Measurements from ENCODE around the gene LPP. TPM values are rescaled to one million over a fixed set of nuclear protein-coding genes. Genes with fewer than 3 reads are reported as not detected.

The LPP gene
- total RNA-seq, 1 experiment from 2014 or later = 54.0 TPM

- ATAC-seq = no peak
- DNase-seq (ENCODE audit: low read depth, low spot score) = no peak
- no peak for TF ChIP-seq SRF (IDR thresholded peaks at IDR 0.05; ENCODE audit: low read depth)
- no peak for TF ChIP-seq FOSL1 (IDR thresholded peaks at IDR 0.05; ENCODE audit: low read depth)
- no peak for TF ChIP-seq SP1 (IDR thresholded peaks at IDR 0.05; ENCODE audit: low read depth)
- TF ChIP-seq, protein P1, sequence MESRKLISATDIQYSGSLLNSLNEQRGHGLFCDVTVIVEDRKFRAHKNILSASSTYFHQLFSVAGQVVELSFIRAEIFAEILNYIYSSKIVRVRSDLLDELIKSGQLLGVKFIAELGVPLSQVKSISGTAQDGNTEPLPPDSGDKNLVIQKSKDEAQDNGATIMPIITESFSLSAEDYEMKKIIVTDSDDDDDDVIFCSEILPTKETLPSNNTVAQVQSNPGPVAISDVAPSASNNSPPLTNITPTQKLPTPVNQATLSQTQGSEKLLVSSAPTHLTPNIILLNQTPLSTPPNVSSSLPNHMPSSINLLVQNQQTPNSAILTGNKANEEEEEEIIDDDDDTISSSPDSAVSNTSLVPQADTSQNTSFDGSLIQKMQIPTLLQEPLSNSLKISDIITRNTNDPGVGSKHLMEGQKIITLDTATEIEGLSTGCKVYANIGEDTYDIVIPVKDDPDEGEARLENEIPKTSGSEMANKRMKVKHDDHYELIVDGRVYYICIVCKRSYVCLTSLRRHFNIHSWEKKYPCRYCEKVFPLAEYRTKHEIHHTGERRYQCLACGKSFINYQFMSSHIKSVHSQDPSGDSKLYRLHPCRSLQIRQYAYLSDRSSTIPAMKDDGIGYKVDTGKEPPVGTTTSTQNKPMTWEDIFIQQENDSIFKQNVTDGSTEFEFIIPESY (IDR thresholded peaks at IDR 0.05; ENCODE audit: extremely low read depth, insufficient replicate concordance, low read length) = no peak
- TF ChIP-seq, protein P2, sequence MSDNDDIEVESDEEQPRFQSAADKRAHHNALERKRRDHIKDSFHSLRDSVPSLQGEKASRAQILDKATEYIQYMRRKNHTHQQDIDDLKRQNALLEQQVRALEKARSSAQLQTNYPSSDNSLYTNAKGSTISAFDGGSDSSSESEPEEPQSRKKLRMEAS (IDR thresholded peaks at IDR 0.05) = no peak
- no peak for TF ChIP-seq ATF3 (IDR thresholded peaks at IDR 0.05)
- no peak for TF ChIP-seq ZFX (IDR thresholded peaks at IDR 0.05)
- TF ChIP-seq REST (IDR thresholded peaks at IDR 0.05; ENCODE audit: low read depth) = no peak
- TF ChIP-seq RAD21 (IDR thresholded peaks at IDR 0.05; ENCODE audit: low read depth) = no peak
- no peak for TF ChIP-seq EGR1 (IDR thresholded peaks at IDR 0.05; ENCODE audit: low read depth)
- no peak for TF ChIP-seq EZH2 (IDR thresholded peaks at IDR 0.05)
- no peak for TF ChIP-seq SIN3A (IDR thresholded peaks at IDR 0.05; ENCODE audit: low read depth)
- TF ChIP-seq TCF7L2 (IDR thresholded peaks at IDR 0.05; ENCODE audit: borderline replicate concordance, extremely low read depth, insufficient read depth, insufficient read length) = no peak
- TF ChIP-seq POLR2A (IDR thresholded peaks at IDR 0.05; ENCODE audit: borderline replicate concordance, extremely low read depth, insufficient read depth, insufficient read length) = no peak
- no peak for TF ChIP-seq ZNF274 (IDR thresholded peaks at IDR 0.05; ENCODE audit: low read depth, low read length)
- no peak for TF ChIP-seq CBX3 (IDR thresholded peaks at IDR 0.05; ENCODE audit: low read depth)
- no peak for TF ChIP-seq POLR2AphosphoS5 (IDR thresholded peaks at IDR 0.05; ENCODE audit: low read depth, low read length)
- TF ChIP-seq EZH2phosphoT487 (IDR thresholded peaks at IDR 0.05; ENCODE audit: borderline replicate concordance) = no peak
- no peak for TF ChIP-seq CEBPB (IDR thresholded peaks at IDR 0.05; ENCODE audit: low read depth)
- TF ChIP-seq ELF1 (IDR thresholded peaks at IDR 0.05; ENCODE audit: borderline replicate concordance, low read depth) = no peak
- no peaks in the 10 kb centered on the region for H3K27me3 ChIP-seq (ENCODE audit: insufficient read depth, low read length)
- no peaks in the 10 kb centered on the region for H3K9me3 ChIP-seq (ENCODE audit: control insufficient read depth in 1 of 2, insufficient read depth in 1 of 2, low read depth in 1 of 2, low read length in 2 of 2)
- ChIA-PET CTCF (no interaction called here), RAD21 (ENCODE audit: low non-redundant PET in 1 of 2, low total read pairs in 2 of 2, uncharacterized antibody in 2 of 2, unreplicated experiment in 2 of 2) (no interaction called here), POLR2A (no interaction called here)
- no peak overlapping the region for H2AFZ ChIP-seq (ENCODE audit: low read depth, low read length, poor library complexity, severe bottlenecking)
- no peak overlapping the region for H3K9ac ChIP-seq (ENCODE audit: low read length)
- no peaks in the 10 kb centered on the region for H3K9me2 ChIP-seq (ENCODE audit: insufficient read depth)
- peaks cover 15% of the 10 kb centered on the region; the same call in 1 of the 2 replicates for H3K79me2 ChIP-seq (ENCODE audit: insufficient read depth, low read length)
- H3K4me2 ChIP-seq (ENCODE audit: low read length) = no peak overlapping the region
- H3K4me3 ChIP-seq (replicated peaks in 1 of 2; ENCODE audit: low read depth in 1 of 2, low read length in 2 of 2) = no peak overlapping the region
- intact Hi-C loops (cut with micrococcal nuclease) = no loop called here
- peaks cover 12 to 32% of the 10 kb centered on the region in 2 experiments; a peak in 2 of 4 replicates for H3K4me1 ChIP-seq (ENCODE audit: control insufficient read depth in 1 of 2, insufficient read depth in 2 of 2, low read length in 2 of 2)
- no peaks in the 10 kb centered on the region for H3K36me3 ChIP-seq (ENCODE audit: control insufficient read depth in 1 of 2, insufficient read depth in 2 of 2, low read length in 2 of 2)
- no peaks in the 10 kb centered on the region; the same call in 1 of the 2 replicates for H4K20me1 ChIP-seq (ENCODE audit: insufficient read depth)
- no TSS peak for BruUV-seq (replicated peaks)
- no peak overlapping the region for H3K27ac ChIP-seq (ENCODE audit: low read depth, low read length)
These were observed 87.1 kb downstream of the LPP start for GRCh38 chr3:188241072-188241471.
